HUES48 (cell line): ENCODE results near the gene EVA1C.
"Not testable (repeated sequence)": the region's sequence is repeated elsewhere in the genome, so short reads cannot be mapped to it uniquely, and the experiment has no call there.

Experiments used
- H3K27ac ChIP-seq: one replicate; pipeline ENCODE4 v1.7.0; 2013; ENCODE audit warnings: low read depth, low read length, inconsistent platforms
- H3K27me3 ChIP-seq: 2 replicates; pipeline ENCODE4 v1.6.1; 2013; ENCODE audit warnings: mild to moderate bottlenecking, low read length; ENCODE audit not compliant: control insufficient read depth, insufficient read depth
- H3K36me3 ChIP-seq: 2 replicates; pipeline ENCODE4 v1.6.1; 2013; ENCODE audit warnings: low read length; ENCODE audit not compliant: control insufficient read depth, insufficient read depth
- H3K4me1 ChIP-seq: 2 replicates; pipeline ENCODE4 v1.6.1; 2013; ENCODE audit warnings: mild to moderate bottlenecking, low read length; ENCODE audit not compliant: control insufficient read depth, insufficient read depth
- H3K4me3 ChIP-seq: 2 replicates; pipeline ENCODE4 v1.5.1; 2013; ENCODE audit warnings: mild to moderate bottlenecking, low read depth, low read length
- H3K9ac ChIP-seq: 2 replicates; pipeline ENCODE4 v1.6.1; 2013; ENCODE audit warnings: mild to moderate bottlenecking, low read depth, low read length, moderate library complexity
- H3K9me3 ChIP-seq: 2 replicates; pipeline ENCODE4 v1.6.1; 2013; ENCODE audit warnings: low read length; ENCODE audit not compliant: control insufficient read depth, insufficient read depth

EVA1C gene

GRCh38 chr21:32425628-32426027 is 13.1 kb downstream of the EVA1C start:
- Histone ChIP-seq H3K27me3 (no peaks in the 10 kb centered on the region), H3K9me3 (peaks cover 4% of the 10 kb centered on the region; the same call in 1 of the 2 replicates), H3K36me3 (no peaks in the 10 kb centered on the region), H3K27ac (no peak overlapping the region), H3K9ac (no peak overlapping the region), H3K4me1 (peaks cover 5% of the 10 kb centered on the region), H3K4me3 (no peak overlapping the region)

- Histone ChIP-seq H3K27ac (no peak overlapping the region), H3K36me3 (no peaks in the 10 kb centered on the region), H3K4me3 (no peak overlapping the region), H3K9me3 (peaks cover 4% of the 10 kb centered on the region; the same call in 1 of the 2 replicates), H3K4me1 (peaks cover 5% of the 10 kb centered on the region), H3K9ac (no peak overlapping the region), H3K27me3 (no peaks in the 10 kb centered on the region)
Observed at GRCh38 chr21:32426066-32426465, 13.6 kb downstream of the EVA1C start.

GRCh38 chr21:32426592-32427051 is 14.1 kb downstream of the EVA1C start:
- no peak overlapping the region for H3K9ac ChIP-seq
- no peaks in the 10 kb centered on the region for H3K36me3 ChIP-seq
- H3K4me1 ChIP-seq, result peaks cover 5% of the 10 kb centered on the region
- H3K27ac ChIP-seq, result no peak overlapping the region
- no peak overlapping the region for H3K4me3 ChIP-seq
- peaks cover 4% of the 10 kb centered on the region; the same call in 1 of the 2 replicates for H3K9me3 ChIP-seq
- H3K27me3 ChIP-seq, result no peaks in the 10 kb centered on the region

- no peaks in the 10 kb centered on the region for H3K36me3 ChIP-seq
- no peak overlapping the region for H3K9ac ChIP-seq
- H3K4me1 ChIP-seq, result peaks cover 5% of the 10 kb centered on the region
- no peak overlapping the region for H3K4me3 ChIP-seq
- H3K27me3 ChIP-seq, result no peaks in the 10 kb centered on the region
- no peak overlapping the region for H3K27ac ChIP-seq
- H3K9me3 ChIP-seq, result no peaks in the 10 kb centered on the region
Observed at GRCh38 chr21:32427958-32428623, 15.6 kb downstream of the EVA1C start.

- H3K4me1 ChIP-seq, H3K9me3 ChIP-seq, H3K4me3 ChIP-seq, H3K9ac ChIP-seq, H3K27me3 ChIP-seq, H3K36me3 ChIP-seq: not testable (repeated sequence)
- H3K27ac ChIP-seq, result peak overlapping the region; percentile 81
Observed at GRCh38 chr21:32432982-32433660, 20.6 kb downstream of the EVA1C start.

GRCh38 chr21:32437729-32438128 is 25.2 kb downstream of the EVA1C start:
- no peaks in the 10 kb centered on the region for H3K27me3 ChIP-seq
- no peaks in the 10 kb centered on the region for H3K9me3 ChIP-seq
- no peaks in the 10 kb centered on the region for H3K4me1 ChIP-seq
- no peak overlapping the region for H3K27ac ChIP-seq
- no peak overlapping the region for H3K9ac ChIP-seq
- no peak overlapping the region for H3K4me3 ChIP-seq
- no peaks in the 10 kb centered on the region for H3K36me3 ChIP-seq

GRCh38 chr21:32442566-32443318 is 30.2 kb downstream of the EVA1C start:
- H3K27ac ChIP-seq, result no peak overlapping the region
- no peaks in the 10 kb centered on the region for H3K36me3 ChIP-seq
- H3K4me1 ChIP-seq, result no peaks in the 10 kb centered on the region
- H3K27me3 ChIP-seq, result no peaks in the 10 kb centered on the region
- H3K9me3 ChIP-seq, result no peaks in the 10 kb centered on the region
- no peak overlapping the region for H3K4me3 ChIP-seq
- no peak overlapping the region for H3K9ac ChIP-seq

- H3K4me3 ChIP-seq, result no peak overlapping the region
- no peaks in the 10 kb centered on the region for H3K4me1 ChIP-seq
- H3K9ac ChIP-seq, result no peak overlapping the region
- no peaks in the 10 kb centered on the region for H3K36me3 ChIP-seq
- H3K27ac ChIP-seq, result no peak overlapping the region
- H3K9me3 ChIP-seq, result no peaks in the 10 kb centered on the region
- no peaks in the 10 kb centered on the region for H3K27me3 ChIP-seq
Observed at GRCh38 chr21:32445101-32445500, 32.6 kb downstream of the EVA1C start.

- not testable (repeated sequence) for H3K9ac ChIP-seq, H3K36me3 ChIP-seq, H3K4me1 ChIP-seq, H3K9me3 ChIP-seq, H3K4me3 ChIP-seq, H3K27ac ChIP-seq, H3K27me3 ChIP-seq
Observed at GRCh38 chr21:32446440-32446839, 33.9 kb downstream of the EVA1C start.

- no peak overlapping the region for H3K27ac ChIP-seq
- H3K9ac ChIP-seq, result no peak overlapping the region
- H3K4me3 ChIP-seq, result no peak overlapping the region
- H3K36me3 ChIP-seq, result no peaks in the 10 kb centered on the region
- H3K27me3 ChIP-seq, result no peaks in the 10 kb centered on the region
- no peaks in the 10 kb centered on the region for H3K4me1 ChIP-seq
- no peaks in the 10 kb centered on the region for H3K9me3 ChIP-seq
Observed at GRCh38 chr21:32447224-32447623, 34.7 kb downstream of the EVA1C start.
